ENCODE data around the gene TCEANC.

DNA sequence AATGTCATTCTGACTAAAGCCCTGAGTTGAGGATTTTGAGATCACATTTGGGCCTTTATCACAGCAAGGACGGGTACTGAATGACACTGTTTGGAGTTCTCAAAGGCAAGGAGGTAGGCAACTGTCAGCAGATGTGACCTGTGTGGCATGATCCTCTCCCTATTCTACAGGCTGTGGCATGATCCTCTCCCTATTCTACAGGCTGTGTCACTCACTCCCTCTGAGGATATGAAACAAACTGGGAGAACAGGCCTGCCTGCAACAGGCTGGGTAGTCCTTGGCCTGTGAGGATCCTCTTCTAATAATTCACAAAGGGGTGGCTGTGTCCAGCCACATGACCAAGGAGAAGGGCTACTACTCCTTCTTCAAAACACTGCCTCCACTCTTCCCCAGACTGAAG lies 14.9 kb upstream of the TCEANC start:
- TF ChIP-seq ESRRG (CRISPR knock-in tag; IDR thresholded peaks at IDR 0.05): no peak
- TF ChIP-seq, protein P1, sequence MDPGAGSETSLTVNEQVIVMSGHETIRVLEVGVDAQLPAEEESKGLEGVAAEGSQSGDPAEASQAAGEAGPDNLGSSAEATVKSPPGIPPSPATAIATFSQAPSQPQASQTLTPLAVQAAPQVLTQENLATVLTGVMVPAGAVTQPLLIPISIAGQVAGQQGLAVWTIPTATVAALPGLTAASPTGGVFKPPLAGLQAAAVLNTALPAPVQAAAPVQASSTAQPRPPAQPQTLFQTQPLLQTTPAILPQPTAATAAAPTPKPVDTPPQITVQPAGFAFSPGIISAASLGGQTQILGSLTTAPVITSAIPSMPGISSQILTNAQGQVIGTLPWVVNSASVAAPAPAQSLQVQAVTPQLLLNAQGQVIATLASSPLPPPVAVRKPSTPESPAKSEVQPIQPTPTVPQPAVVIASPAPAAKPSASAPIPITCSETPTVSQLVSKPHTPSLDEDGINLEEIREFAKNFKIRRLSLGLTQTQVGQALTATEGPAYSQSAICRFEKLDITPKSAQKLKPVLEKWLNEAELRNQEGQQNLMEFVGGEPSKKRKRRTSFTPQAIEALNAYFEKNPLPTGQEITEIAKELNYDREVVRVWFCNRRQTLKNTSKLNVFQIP (CRISPR knock-in tag; IDR thresholded peaks at IDR 0.05; ENCODE audit: borderline replicate concordance, low read depth): no peak
- TF ChIP-seq ARNTL (CRISPR knock-in tag; IDR thresholded peaks at IDR 0.05; ENCODE audit: borderline replicate concordance, low read depth): no peak
- TF ChIP-seq ZFP30 (CRISPR knock-in tag; IDR thresholded peaks at IDR 0.05): no peak
- no peak for TF ChIP-seq ZNF70 (CRISPR knock-in tag; IDR thresholded peaks at IDR 0.05)
- TF ChIP-seq ZFP3 (CRISPR knock-in tag; IDR thresholded peaks at IDR 0.05): no peak
- TF ChIP-seq, protein P2, sequence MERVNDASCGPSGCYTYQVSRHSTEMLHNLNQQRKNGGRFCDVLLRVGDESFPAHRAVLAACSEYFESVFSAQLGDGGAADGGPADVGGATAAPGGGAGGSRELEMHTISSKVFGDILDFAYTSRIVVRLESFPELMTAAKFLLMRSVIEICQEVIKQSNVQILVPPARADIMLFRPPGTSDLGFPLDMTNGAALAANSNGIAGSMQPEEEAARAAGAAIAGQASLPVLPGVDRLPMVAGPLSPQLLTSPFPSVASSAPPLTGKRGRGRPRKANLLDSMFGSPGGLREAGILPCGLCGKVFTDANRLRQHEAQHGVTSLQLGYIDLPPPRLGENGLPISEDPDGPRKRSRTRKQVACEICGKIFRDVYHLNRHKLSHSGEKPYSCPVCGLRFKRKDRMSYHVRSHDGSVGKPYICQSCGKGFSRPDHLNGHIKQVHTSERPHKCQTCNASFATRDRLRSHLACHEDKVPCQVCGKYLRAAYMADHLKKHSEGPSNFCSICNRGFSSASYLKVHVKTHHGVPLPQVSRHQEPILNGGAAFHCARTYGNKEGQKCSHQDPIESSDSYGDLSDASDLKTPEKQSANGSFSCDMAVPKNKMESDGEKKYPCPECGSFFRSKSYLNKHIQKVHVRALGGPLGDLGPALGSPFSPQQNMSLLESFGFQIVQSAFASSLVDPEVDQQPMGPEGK (CRISPR knock-in tag; IDR thresholded peaks at IDR 0.05; ENCODE audit: borderline replicate concordance): no peak
